22Rv1 (cell line): ENCODE measurements around the gene FBXO46.

Experiments used
- CTCF ChIP-seq: fragments of 450-650 bp; IDR thresholded peaks from 2 replicates; pipeline ENCODE4 v1.5.1; 2017; ENCODE audit warnings: mild to moderate bottlenecking
- ZFX ChIP-seq: fragments of 450-650 bp; IDR thresholded peaks from 2 replicates; pipeline ENCODE4 v1.6.1; 2017; ENCODE audit warnings: antibody characterized with exemption, borderline replicate concordance

GRCh38 chr19:45692187-45693105 lies 38.2 kb downstream of the FBXO46 start, which contains the start of gene QPCTL:
- TF ChIP-seq CTCF: no peak
- no peak for TF ChIP-seq ZFX
